NT2/D1 (cell line): Measurements from ENCODE around the gene TSR3.

Source experiments
- DNase-seq: peaks from one replicate; pipeline ENCODE4 v3.0.0-alpha.2; 2011; ENCODE audit warnings: low read depth, low spot score
- H3K27me3 ChIP-seq: 2 replicates; pipeline ENCODE4 v1.6.0; 2011; ENCODE audit warnings: mild to moderate bottlenecking; ENCODE audit not compliant: insufficient read length, insufficient read depth
- H3K36me3 ChIP-seq: 2 replicates; pipeline ENCODE4 v1.6.1; 2011; ENCODE audit warnings: mild to moderate bottlenecking, low read length, mixed read lengths; ENCODE audit not compliant: insufficient read depth, insufficient read length
- H3K4me1 ChIP-seq: 2 replicates; pipeline ENCODE4 v1.5.1; 2011; ENCODE audit not compliant: insufficient read depth, insufficient read length
- H3K4me3 ChIP-seq: 2 replicates; pipeline ENCODE4 v1.5.1; 2011; ENCODE audit warnings: low read depth; ENCODE audit not compliant: insufficient read length
- H3K9ac ChIP-seq: 2 replicates; pipeline ENCODE4 v1.6.0; 2011; ENCODE audit warnings: low read depth; ENCODE audit not compliant: insufficient read length
- H3K9me3 ChIP-seq: 2 replicates; pipeline ENCODE4 v1.5.1; 2011; ENCODE audit warnings: mild to moderate bottlenecking, low read length; ENCODE audit not compliant: insufficient read depth
- SUZ12 ChIP-seq: IDR thresholded peaks from 2 replicates; pipeline ENCODE4 v1.6.1; 2011; ENCODE audit not compliant: insufficient read length, insufficient read depth; ENCODE audit errors: extremely low read depth
- YY1 ChIP-seq: IDR thresholded peaks from 2 replicates; pipeline ENCODE4 v1.6.1; 2011; ENCODE audit not compliant: insufficient read length, insufficient read depth
- ZNF274 ChIP-seq: IDR thresholded peaks from 2 replicates; pipeline ENCODE4 v1.6.1; 2011; ENCODE audit warnings: mild to moderate bottlenecking, low read depth, low read length

TSR3 gene

GRCh38 chr16:1323296-1324239 is 28.1 kb downstream of the TSR3 start:
- Histone ChIP-seq H3K9ac (no peak overlapping the region), H3K4me1 (peaks cover 11% of the 10 kb centered on the region), H3K4me3 (no peak overlapping the region), H3K27me3 (no peaks in the 10 kb centered on the region), H3K9me3 (no peaks in the 10 kb centered on the region), H3K36me3 (peaks cover 67% of the 10 kb centered on the region)
- TF ChIP-seq ZNF274 (no peak), SUZ12 (no peak), YY1 (no peak)
- DNase-seq, result no peak

- no peak overlapping the region for H3K9ac ChIP-seq
- no peak for DNase-seq
- H3K27me3 ChIP-seq, result no peaks in the 10 kb centered on the region
- H3K4me1 ChIP-seq, result peaks cover 9% of the 10 kb centered on the region
- H3K4me3 ChIP-seq, result no peak overlapping the region
- no peaks in the 10 kb centered on the region for H3K9me3 ChIP-seq
- no peak for TF ChIP-seq SUZ12
- no peak for TF ChIP-seq ZNF274
- TF ChIP-seq YY1, result no peak
- H3K36me3 ChIP-seq, result peaks cover 79% of the 10 kb centered on the region
These were observed 29.3 kb downstream of the TSR3 start for GRCh38 chr16:1322407-1322806.

- peaks cover 9% of the 10 kb centered on the region for H3K4me1 ChIP-seq
- H3K36me3 ChIP-seq, result peaks cover 93% of the 10 kb centered on the region
- DNase-seq, result no peak
- no peak overlapping the region for H3K9ac ChIP-seq
- H3K27me3 ChIP-seq, result no peaks in the 10 kb centered on the region
- no peaks in the 10 kb centered on the region for H3K9me3 ChIP-seq
- H3K4me3 ChIP-seq, result no peak overlapping the region
- TF ChIP-seq ZNF274 (no peak), YY1 (no peak), SUZ12 (no peak)
These were observed 30.9 kb downstream of the TSR3 start for GRCh38 chr16:1320658-1321240.

- DNase-seq, result no peak
- no peak overlapping the region for H3K9ac ChIP-seq
- no peaks in the 10 kb centered on the region for H3K27me3 ChIP-seq
- TF ChIP-seq YY1 (no peak), ZNF274 (no peak), SUZ12 (no peak)
- H3K36me3 ChIP-seq, result peaks cover 94% of the 10 kb centered on the region
- no peaks in the 10 kb centered on the region for H3K9me3 ChIP-seq
- peaks cover 9% of the 10 kb centered on the region for H3K4me1 ChIP-seq
- no peak overlapping the region for H3K4me3 ChIP-seq
These were observed 31.6 kb downstream of the TSR3 start for GRCh38 chr16:1320097-1320496.

GRCh38 chr16:1319041-1319440 is 32.6 kb downstream of the TSR3 start:
- Histone ChIP-seq H3K4me1 (peaks cover 10% of the 10 kb centered on the region), H3K27me3 (no peaks in the 10 kb centered on the region), H3K36me3 (peaks cover 94% of the 10 kb centered on the region), H3K4me3 (no peak overlapping the region), H3K9ac (no peak overlapping the region), H3K9me3 (no peaks in the 10 kb centered on the region)
- no peak for DNase-seq
- TF ChIP-seq SUZ12, result no peak
- TF ChIP-seq ZNF274, result no peak
- no peak for TF ChIP-seq YY1

- no peaks in the 10 kb centered on the region for H3K27me3 ChIP-seq
- TF ChIP-seq ZNF274 (no peak), YY1 (no peak), SUZ12 (no peak)
- no peaks in the 10 kb centered on the region for H3K9me3 ChIP-seq
- peak overlapping the region; percentile 32 for H3K9ac ChIP-seq
- no peak for DNase-seq
- peaks cover 7% of the 10 kb centered on the region for H3K4me1 ChIP-seq
- H3K36me3 ChIP-seq, result peaks cover 94% of the 10 kb centered on the region
- H3K4me3 ChIP-seq, result no peak overlapping the region
These were observed 33.5 kb downstream of the TSR3 start for GRCh38 chr16:1318268-1318545.

GRCh38 chr16:1317479-1318267 is 34.0 kb downstream of the TSR3 start:
- no peaks in the 10 kb centered on the region for H3K9me3 ChIP-seq
- H3K4me1 ChIP-seq, result peaks cover 10% of the 10 kb centered on the region
- H3K9ac ChIP-seq, result peak overlapping the region; percentile 32
- H3K4me3 ChIP-seq, result no peak overlapping the region
- TF ChIP-seq ZNF274 (no peak), YY1 (no peak), SUZ12 (no peak)
- no peaks in the 10 kb centered on the region for H3K27me3 ChIP-seq
- H3K36me3 ChIP-seq, result peaks cover 96% of the 10 kb centered on the region
- no peak for DNase-seq
